Spleen (tissue), 7 donors: Measurements from ENCODE around the gene ZC3H12D.

Experiments
- CTCF ChIP-seq, 11 experiments: fragments of 200-600 bp in 7 of 11; fragments of 450-650 bp in 4 of 11; sonication (generic) in 4 of 11; IDR thresholded peaks in 8 of 11; conservative IDR thresholded peaks in 3 of 11; 1 replicate in 7 of 11; 2 replicates in 4 of 11; pipeline versions ENCODE4 v1.4.0 to v1.8.0; 2016 to 2021; ENCODE audit warnings: antibody characterized with exemption in 11 of 11, inconsistent platforms in 4 of 11, mild to moderate bottlenecking in 1 of 11
- POLR2A ChIP-seq, 3 donors: fragments of 450-650 bp; IDR thresholded peaks; one replicate each; pipeline ENCODE4 v1.5.1; 2017; ENCODE audit warnings: antibody characterized with exemption in 3 of 3, mild to moderate bottlenecking in 1 of 3
- POLR2AphosphoS5 ChIP-seq, 3 donors: sonication (generic); formaldehyde crosslinking; IDR thresholded peaks; one replicate each; pipeline ENCODE4 v1.5.1; 2017; ENCODE audit warnings: antibody characterized with exemption in 3 of 3
- donor health status: DM: no; HTN: no; CAD: no; lungs with moderate emphysema.
- donor health status: DM: no; HTN: no; CAD: no.
- donor health status: DM: no; HTN: no; CAD: no.

GRCh38 chr6:149497365-149497764 lies 12.6 kb upstream of the ZC3H12D start:
- TF ChIP-seq CTCF (IDR thresholded peaks at IDR 0.05 in 8 of 11, conservative IDR thresholded peaks at IDR 0.05 in 3 of 11) (no peak), POLR2A (IDR thresholded peaks at IDR 0.05) (no peak), POLR2AphosphoS5 (IDR thresholded peaks at IDR 0.05) (no peak)
